ENCODE measurements around the gene G0S2. TPM values are rescaled to one million over a fixed set of nuclear protein-coding genes. Genes with fewer than 3 reads are reported as not detected.
A peak's percentile ranks its signal among the peaks of the same experiment; 100 is the strongest.

Gene G0S2
- polyA plus RNA-seq, 1 donor (not counting 4 experiments of a cell fraction or from before 2014, with no cell fraction given) = 46.2 TPM

GRCh38 chr1:209633335-209633997 is 41.7 kb upstream of the G0S2 start:
- DNase-seq (ENCODE audit: low read depth, low spot score) = no peak

GRCh38 chr1:209634005-209634737 is 41.0 kb upstream of the G0S2 start:
- Histone ChIP-seq H2AFZ (ENCODE audit: control insufficient read depth, low read length) (no peak overlapping the region), H3K36me3 (ENCODE audit: control insufficient read depth in 2 of 2, extremely low read depth in 1 of 2, insufficient read depth in 2 of 2, low read length in 2 of 2) (peaks cover 71 to 85% of the 10 kb centered on the region in 2 experiments), H3K79me2 (ENCODE audit: control insufficient read depth, insufficient read depth, low read length) (peaks cover 12% of the 10 kb centered on the region), H3K9ac (ENCODE audit: control insufficient read depth, extremely low read depth, insufficient read depth, low read length) (no peak overlapping the region), H3K27ac (ENCODE audit: control insufficient read depth, insufficient read depth, low read length) (peak overlapping the region; percentile 54), H3K4me3 (ENCODE audit: control insufficient read depth in 2 of 3, extremely low read depth in 1 of 3, insufficient read depth in 2 of 3, low read depth in 1 of 3, low read length in 3 of 3) (no peak overlapping the region), H3K9me1 (ENCODE audit: control insufficient read depth, extremely low read depth, insufficient read depth, low read length) (no peaks in the 10 kb centered on the region), H3K4me1 (ENCODE audit: control insufficient read depth, extremely low read depth, insufficient read depth, low read length) (no peaks in the 10 kb centered on the region), H3K27me3 (ENCODE audit: control insufficient read depth, extremely low read depth, insufficient read depth, low read length) (no peaks in the 10 kb centered on the region), H3K4me2 (ENCODE audit: control insufficient read depth, extremely low read depth, insufficient read depth, low read depth, low read length) (no peak overlapping the region), H3K9me3 (ENCODE audit: control insufficient read depth, low read depth, low read length) (no peaks in the 10 kb centered on the region), H4K20me1 (ENCODE audit: control insufficient read depth, extremely low read depth, insufficient read depth, low read length) (peaks cover 89% of the 10 kb centered on the region)
- no peak for DNase-seq (ENCODE audit: low read depth, low spot score)
- FAIRE-seq = no peak
- TF ChIP-seq EZH2 (IDR thresholded peaks at IDR 0.05; ENCODE audit: low read length) = no peak
- TF ChIP-seq CTCF (optimal IDR thresholded peaks at IDR 0.05 in 1 of 3, IDR thresholded peaks at IDR 0.05 in 1 of 3, conservative IDR thresholded peaks at IDR 0.05 in 1 of 3; ENCODE audit: extremely low read depth in 1 of 3, insufficient read depth in 2 of 3, low read length in 3 of 3) = no peak
- dilution Hi-C loops (cut with MboI; ENCODE audit: extremely low pct_ligation_motif_present, low sequenced_read_pairs) = no loop called here

More at GRCh38 chr1:209633335-209633997, 41.7 kb upstream of the G0S2 start:
- Histone ChIP-seq H3K4me1 (ENCODE audit: control insufficient read depth, extremely low read depth, insufficient read depth, low read length) (no peaks in the 10 kb centered on the region), H3K79me2 (ENCODE audit: control insufficient read depth, insufficient read depth, low read length) (peaks cover 11% of the 10 kb centered on the region), H3K27ac (ENCODE audit: control insufficient read depth, insufficient read depth, low read length) (peak overlapping the region; percentile 54), H2AFZ (ENCODE audit: control insufficient read depth, low read length) (no peak overlapping the region), H4K20me1 (ENCODE audit: control insufficient read depth, extremely low read depth, insufficient read depth, low read length) (peaks cover 90% of the 10 kb centered on the region), H3K9ac (ENCODE audit: control insufficient read depth, extremely low read depth, insufficient read depth, low read length) (peak overlapping the region; percentile 14), H3K4me3 (ENCODE audit: control insufficient read depth in 2 of 3, extremely low read depth in 1 of 3, insufficient read depth in 2 of 3, low read depth in 1 of 3, low read length in 3 of 3) (no peak overlapping the region), H3K9me1 (ENCODE audit: control insufficient read depth, extremely low read depth, insufficient read depth, low read length) (no peaks in the 10 kb centered on the region), H3K36me3 (ENCODE audit: control insufficient read depth in 2 of 2, extremely low read depth in 1 of 2, insufficient read depth in 2 of 2, low read length in 2 of 2) (peaks cover 67 to 85% of the 10 kb centered on the region in 2 experiments), H3K27me3 (ENCODE audit: control insufficient read depth, extremely low read depth, insufficient read depth, low read length) (no peaks in the 10 kb centered on the region), H3K4me2 (ENCODE audit: control insufficient read depth, extremely low read depth, insufficient read depth, low read depth, low read length) (no peak overlapping the region), H3K9me3 (ENCODE audit: control insufficient read depth, low read depth, low read length) (no peaks in the 10 kb centered on the region)
- dilution Hi-C loops (cut with MboI; ENCODE audit: extremely low pct_ligation_motif_present, low sequenced_read_pairs) = no loop called here
- FAIRE-seq = no peak
- TF ChIP-seq EZH2 (IDR thresholded peaks at IDR 0.05; ENCODE audit: low read length) = no peak
- TF ChIP-seq CTCF (optimal IDR thresholded peaks at IDR 0.05 in 1 of 3, IDR thresholded peaks at IDR 0.05 in 1 of 3, conservative IDR thresholded peaks at IDR 0.05 in 1 of 3; ENCODE audit: extremely low read depth in 1 of 3, insufficient read depth in 2 of 3, low read length in 3 of 3) = no peak
